GM12878 (cell line): ENCODE measurements around the gene GSPT1. TPM values are rescaled to one million over a fixed set of nuclear protein-coding genes. Genes with fewer than 3 reads are reported as not detected.

Source experiments
- ATAC-seq: fragments of 200-7000 bp; cut with Tn5 transposase; 3 replicates; pipeline ENCODE4 v1.9.1; 2020; ENCODE audit warnings: mild to moderate bottlenecking, moderate library complexity
- BruUV-seq: library from RNA; stranded (reverse); fragments of 400-500 nt; replicated peaks from 2 replicates; lab custom pipeline; 2021; lab: Mats Ljungman, UMichigan
- CTCF ChIA-PET: fragments of 300-600 bp; sonication (Branson Sonifier 250); formaldehyde crosslinking; extraction: SDS; loops from one replicate; lab custom pipeline; 2021; ENCODE audit warnings: inconsistent platforms; lab: Yijun Ruan, JAX
- POLR2A ChIA-PET: fragments of 350-600 bp; formaldehyde crosslinking; extraction: SDS; loops from one replicate; lab custom pipeline; 2021; ENCODE audit warnings: inconsistent platforms; lab: Charles Lee
- RAD21 ChIA-PET: fragments of 300-600 bp; sonication (Branson Sonifier 250); formaldehyde crosslinking; loops from one replicate; lab custom pipeline; 2023; ENCODE audit warnings: antibody characterized with exemption; ENCODE audit not compliant: unreplicated experiment; lab: Charles Lee
- SMC1A ChIA-PET: fragments of 300-600 bp; sonication (Branson Sonifier 250); formaldehyde crosslinking; loops from one replicate; lab custom pipeline; 2023; ENCODE audit not compliant: unreplicated experiment, uncharacterized antibody; lab: Charles Lee
- DNase-seq: peaks from one replicate; pipeline ENCODE4 v3.0.0-alpha.2; 2011; ENCODE audit warnings: low read depth, low spot score
- FAIRE-seq: peaks from 3 replicates; lab custom pipeline; 2011; peaks lifted over from hg19 to GRCh38; lab: Jason Lieb, UNC
- H2AFZ ChIP-seq: 2 replicates; pipeline ENCODE4 v1.6.0; 2011; ENCODE audit warnings: low read depth, low read length, control low read depth; ENCODE audit not compliant: control insufficient read depth
- H3K27ac ChIP-seq: 2 replicates; pipeline ENCODE4 v1.5.1; 2011; ENCODE audit warnings: control low read depth; ENCODE audit not compliant: control insufficient read depth, insufficient read depth
- H3K27me3 ChIP-seq, 2 experiments: replicated peaks in 1 of 2; 2 replicates each; pipeline versions ENCODE4 v1.6.0 to v1.6.1; 2011; ENCODE audit warnings: low read length in 1 of 2; ENCODE audit not compliant: control insufficient read depth in 2 of 2, insufficient read depth in 2 of 2
- H3K36me3 ChIP-seq, 2 experiments: 2 replicates each; pipeline ENCODE4 v1.5.1; 2011; ENCODE audit warnings: low read length in 1 of 2; ENCODE audit not compliant: control insufficient read depth in 2 of 2, insufficient read depth in 2 of 2
- H3K4me1 ChIP-seq: 2 replicates; pipeline ENCODE4 v1.6.1; 2011; ENCODE audit warnings: mild to moderate bottlenecking, low read length, moderate library complexity, mixed read lengths; ENCODE audit not compliant: control insufficient read depth, insufficient read depth
- H3K4me2 ChIP-seq: 2 replicates; pipeline ENCODE4 v1.6.0; 2011; ENCODE audit warnings: control low read depth; ENCODE audit not compliant: control insufficient read depth, insufficient read depth
- H3K4me3 ChIP-seq: fragments of 200-600 bp; sonication (generic); 2 replicates; pipeline ENCODE4 v1.5.1; 2016
- H3K79me2 ChIP-seq: 2 replicates; pipeline ENCODE4 v1.6.0; 2011; ENCODE audit warnings: low read length; ENCODE audit not compliant: control insufficient read depth, insufficient read depth
- H3K9ac ChIP-seq: 2 replicates; pipeline ENCODE4 v1.8.0; 2011; ENCODE audit warnings: low read length, control low read depth, mixed read lengths; ENCODE audit not compliant: control insufficient read depth, insufficient read depth
- H3K9me3 ChIP-seq: replicated peaks from 3 replicates; pipeline ENCODE4 v1.5.1; 2011; ENCODE audit warnings: mild to moderate bottlenecking, low read length; ENCODE audit not compliant: control insufficient read depth, insufficient read depth
- H4K20me1 ChIP-seq: 2 replicates; pipeline ENCODE4 v1.6.0; 2011; ENCODE audit not compliant: control insufficient read depth, insufficient read depth
- BCL11A ChIP-seq: IDR thresholded peaks from 2 replicates; pipeline ENCODE4 v1.6.1; 2011; ENCODE audit warnings: low read depth, low read length
- BHLHE40 ChIP-seq, 2 experiments: fragments of 450-650 bp in 1 of 2; IDR thresholded peaks; 2 replicates each; pipeline ENCODE4 v1.6.1; 2011 to 2017; ENCODE audit warnings: low read depth in 2 of 2, borderline replicate concordance in 1 of 2, improper control_type of control experiment in 1 of 2, low read length in 1 of 2, mild to moderate bottlenecking in 1 of 2
- CUX1 ChIP-seq: IDR thresholded peaks from 2 replicates; pipeline ENCODE4 v1.6.1; 2012; ENCODE audit warnings: improper control_type of control experiment, low read depth, low read length; ENCODE audit not compliant: insufficient replicate concordance
- EED ChIP-seq: sonication (generic); IDR thresholded peaks from 2 replicates; pipeline ENCODE4 v1.6.1; 2016; ENCODE audit warnings: antibody characterized with exemption, low read depth
- EP300 ChIP-seq, 2 experiments: fragments of 150-350 bp in 1 of 2; IDR thresholded peaks; 2 replicates each; pipeline ENCODE4 v1.6.1; 2011 to 2012; ENCODE audit warnings: low read depth in 2 of 2, low read length in 2 of 2, borderline replicate concordance in 1 of 2, improper control_type of control experiment in 1 of 2, inconsistent platforms in 1 of 2; ENCODE audit not compliant: control insufficient read depth in 1 of 2
- FOXM1 ChIP-seq: IDR thresholded peaks from 2 replicates; pipeline ENCODE4 v1.6.1; 2012; ENCODE audit warnings: low read depth, mild to moderate bottlenecking, inconsistent platforms, low read length, moderate library complexity
- MLLT1 ChIP-seq: fragments of 450-650 bp; IDR thresholded peaks from 2 replicates; pipeline ENCODE4 v1.6.1; 2016; ENCODE audit warnings: mild to moderate bottlenecking
- MTA2 ChIP-seq: fragments of 450-650 bp; IDR thresholded peaks from 2 replicates; pipeline ENCODE4 v1.6.1; 2016; ENCODE audit warnings: low read depth, mild to moderate bottlenecking, moderate library complexity
- MYB ChIP-seq: fragments of 150-350 bp; IDR thresholded peaks from 2 replicates; pipeline ENCODE4 v1.6.1; 2014; ENCODE audit warnings: mild to moderate bottlenecking, low read depth, low read length, borderline replicate concordance
- NBN ChIP-seq: fragments of 450-650 bp; IDR thresholded peaks from 2 replicates; pipeline ENCODE4 v1.6.1; 2016
- NFYA ChIP-seq: IDR thresholded peaks from 2 replicates; pipeline ENCODE4 v1.6.1; 2011; ENCODE audit warnings: low read depth, mild to moderate bottlenecking, low read length, improper control_type of control experiment, borderline replicate concordance
- NR2C2 ChIP-seq: IDR thresholded peaks from 2 replicates; pipeline ENCODE4 v1.6.1; 2011; ENCODE audit warnings: borderline replicate concordance, low read depth; ENCODE audit not compliant: control insufficient read depth, insufficient read length
- RAD51 ChIP-seq: fragments of 450-650 bp; IDR thresholded peaks from 2 replicates; pipeline ENCODE4 v1.6.1; 2016; ENCODE audit warnings: moderate library complexity, mild to moderate bottlenecking, inconsistent platforms
- SMAD1 ChIP-seq: fragments of 450-650 bp; IDR thresholded peaks from 2 replicates; pipeline ENCODE4 v1.6.1; 2018; ENCODE audit warnings: mild to moderate bottlenecking, low read depth; ENCODE audit not compliant: partially characterized antibody
- SMAD5 ChIP-seq: IDR thresholded peaks from 2 replicates; pipeline ENCODE4 v1.6.1; 2016; ENCODE audit warnings: antibody characterized with exemption, low read depth
- WGBS: methylation state at CpG from one replicate; pipeline ENCODE4 v1.1.6; 2016; ENCODE audit warnings: low lambda C conversion rate; ENCODE audit not compliant: insufficient replicate concordance, insufficient coverage; ENCODE audit errors: missing lambda C conversion rate; 5-methylcytosine and 5-hydroxymethylcytosine counted together
- in situ Hi-C: fragments of 300-500 bp; cut with MboI; formaldehyde crosslinking; loops from 9 replicates; pipeline ENCODE4 v1.14.3; 2018; ENCODE audit warnings: mixed read lengths
- intact Hi-C: fragments of 100-400 bp; cut with micrococcal nuclease; formaldehyde crosslinking; loops from one replicate; pipeline ENCODE4 v1.14.2; 2022; ENCODE audit not compliant: unreplicated experiment
- polyA plus RNA-seq, 11 experiments: library from polyadenylated mRNA; depleted of rRNA in 4 of 11; unstranded in 6 of 11; stranded (reverse) in 5 of 11; fragments of >200 nt; fragmentation: Nextera tagmentation in 4 of 11; fragmentation: Illumina TruSeq in 1 of 11; extraction: Ambion mirVana in 4 of 11; extraction: Trizol in 1 of 11; gene quantifications; 1 replicate in 1 of 11; 2 replicates in 10 of 11; pipeline versions ENCODE4 v1.2.1 to v1.2.3, GENCODE V29; 2011 to 2016; ENCODE audit warnings: inconsistent platforms in 2 of 11, missing spikeins in 2 of 11, low read depth in 1 of 11
- total RNA-seq, 4 experiments: library from RNA; depleted of rRNA in 3 of 4; stranded (reverse); fragments of >200 nt in 3 of 4; fragmentation: Illumina TruSeq in 1 of 4; extraction: Trizol in 1 of 4; gene quantifications; 2 replicates each; pipeline versions ENCODE4 v1.2.1 to v1.2.3, GENCODE V29; 2013 to 2021

The GSPT1 gene
- total and polyA plus RNA-seq, 10 of the 15 experiments (the other 5 are each of a cell fraction or from before 2014, with no cell fraction given), result 46.7 to 181 (median 99.6) TPM

GRCh38 chr16:11964761-11965551 lies 49.2 kb upstream of the GSPT1 start, which contains the start of gene TNFRSF17:
TSS of gene TNFRSF17 (plus strand) at chr16:11965210. CDS start at chr16:11965325, 115 bp downstream.
- H3K9ac ChIP-seq, result peak within 1 kb of the TSS; percentile 68
- peak; percentile 94 for DNase-seq
- peaks cover 30% of the 10 kb centered on the region for H3K4me1 ChIP-seq
- H3K79me2 ChIP-seq, result peaks cover 33% of the 10 kb centered on the region
- H3K9me3 ChIP-seq, result no peaks in the 10 kb centered on the region
- peak within 1 kb of the TSS; percentile 88 for H3K4me2 ChIP-seq
- ChIA-PET RAD21 (interaction anchor here (0.7 to 8.0 kb wide), 9 partner anchors 14 to 1024 kb away, joined by 3 to 162 read pairs (median 10); partner anchors contain the start of gene SNX29), SMC1A (interaction anchor here (0.6 to 7.9 kb wide), 18 partner anchors 8 to 103 kb away, joined by 3 to 162 read pairs (median 6); partner anchors contain the start of gene SNX29), CTCF (interaction anchor here (0.8 to 8.5 kb wide), 8 partner anchors 14 to 103 kb away, joined by 3 to 73 read pairs (median 4); partner anchors contain the start of gene SNX29), POLR2A (interaction anchor here (0.5 to 9.6 kb wide), 12 partner anchors 14 to 248 kb away, joined by 3 to 171 read pairs (median 5); partner anchors contain the start of gene SNX29)
- H3K4me3 ChIP-seq, result peak within 1 kb of the TSS; percentile 78
- H3K27ac ChIP-seq, result peak within 1 kb of the TSS; percentile 95
- BruUV-seq, result TSS peak; percentile 86
- ATAC-seq, result peak; percentile 70
- H3K27me3 ChIP-seq, result no peaks in the 10 kb centered on the region
- no peaks in the 10 kb centered on the region for H4K20me1 ChIP-seq
- intact Hi-C loops (loop anchor here (1.0 to 10.0 kb wide), 3 partner anchors 15 to 60 kb away; no protein-coding TSS in a partner anchor), in situ Hi-C loops (no loop called here)
- peak; percentile 82 for FAIRE-seq
- WGBS, result under 1% methylated on average over 9 of the region's 9 CpGs
- H2AFZ ChIP-seq, result no peak within 1 kb of the TSS
- H3K36me3 ChIP-seq, result peaks cover 0 to 17% of the 10 kb centered on the region in 2 experiments; a peak in 3 of 4 replicates
- TF ChIP-seq NBN, result peak; percentile 56; the same call in 1 of the 2 replicates
- TF ChIP-seq RAD51, result peak; percentile 50; the same call in 1 of the 2 replicates
- peak; percentile 68 for TF ChIP-seq SMAD1
- peak; percentile 72 for TF ChIP-seq BCL11A
- TF ChIP-seq FOXM1, result peak; percentile 92
- TF ChIP-seq NFYA, result no peak
- TF ChIP-seq EP300 (IDR thresholded peaks at IDR 0.05; ENCODE audit: borderline replicate concordance in 1 of 2, control insufficient read depth in 1 of 2, low read depth in 2 of 2, low read length in 2 of 2), result peak; percentile 86 to 95
- TF ChIP-seq MLLT1, result peak; percentile 70; the same call in 1 of the 2 replicates
- peak; percentile 74 to 85 for TF ChIP-seq BHLHE40 (IDR thresholded peaks at IDR 0.05; ENCODE audit: borderline replicate concordance in 1 of 2, low read depth in 2 of 2, low read length in 1 of 2)
- peak; percentile 84; the same call in 1 of the 2 replicates for TF ChIP-seq SMAD5
- TF ChIP-seq MTA2, result peak; percentile 80
- TF ChIP-seq CUX1, result no peak
- TF ChIP-seq MYB, result peak; percentile 85
- TF ChIP-seq NR2C2, result no peak
- TF ChIP-seq EED, result peak; percentile 47; the same call in 1 of the 2 replicates
